GM06990 (cell line): ENCODE data around the gene CCNY.

ENCODE experiments used
- DNase-seq: peaks from one replicate; pipeline ENCODE4 v3.0.0-alpha.2; 2011; ENCODE audit not compliant: insufficient read length; ENCODE audit errors: extremely low read depth
- H3K27me3 ChIP-seq: replicated peaks from 2 replicates; pipeline ENCODE4 v1.6.0; 2011; ENCODE audit warnings: low read length; ENCODE audit not compliant: control insufficient read depth, insufficient read depth
- H3K36me3 ChIP-seq: 2 replicates; pipeline ENCODE4 v1.5.1; 2011; ENCODE audit warnings: low read length; ENCODE audit not compliant: control insufficient read depth, insufficient read depth
- H3K4me3 ChIP-seq: replicated peaks from 2 replicates; pipeline ENCODE4 v1.5.1; 2011; ENCODE audit warnings: low read depth, mild to moderate bottlenecking, control low read depth, low read length
- TF ChIP-seq, protein P1 (sequence below): IDR thresholded peaks from 2 replicates; pipeline ENCODE4 v1.5.1; 2011; ENCODE audit warnings: low read length, control low read depth, mild to moderate bottlenecking, inconsistent platforms; ENCODE audit not compliant: insufficient read depth, poor library complexity, severe bottlenecking

Gene CCNY

DNA sequence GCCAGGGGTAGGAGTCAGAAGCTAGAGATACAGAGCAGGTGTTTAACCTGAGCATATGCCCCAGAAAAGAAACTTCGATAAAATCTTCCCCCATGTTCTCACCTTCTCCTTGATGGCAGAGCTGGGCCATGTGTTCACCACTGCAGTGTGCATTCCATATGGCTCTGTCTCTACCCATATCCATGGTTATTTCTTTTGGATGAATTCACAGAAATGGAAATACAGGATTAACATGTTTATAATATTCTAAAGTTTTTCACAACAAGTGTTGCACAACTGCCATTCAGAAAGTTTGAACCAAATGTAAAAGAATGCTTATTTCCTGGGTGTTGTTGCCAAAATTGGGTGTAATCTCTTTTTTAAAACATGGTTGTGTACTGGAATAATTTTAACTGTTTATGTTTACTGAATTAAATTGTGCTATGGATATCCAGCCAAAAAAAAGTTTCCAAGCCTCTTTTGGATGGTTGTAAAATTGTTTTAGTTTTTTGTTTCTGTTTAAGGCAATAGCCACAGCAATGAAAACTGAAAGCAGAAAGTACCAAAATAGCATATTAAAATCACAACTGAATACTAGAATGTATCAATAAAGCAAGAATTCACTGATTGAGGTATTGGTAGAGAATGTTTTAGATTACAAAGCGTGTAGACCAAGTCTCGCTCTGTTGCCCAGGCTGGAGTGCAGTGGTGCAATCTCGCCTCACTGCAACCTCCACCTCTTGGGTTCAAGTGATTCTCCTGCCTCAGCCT is 19.9 kb upstream of the CCNY start:
- Histone ChIP-seq H3K4me3 (no peak overlapping the region), H3K27me3 (no peaks in the 10 kb centered on the region), H3K36me3 (no peaks in the 10 kb centered on the region; the same call in 1 of the 2 replicates)
- no peak for DNase-seq
- TF ChIP-seq, protein P1, sequence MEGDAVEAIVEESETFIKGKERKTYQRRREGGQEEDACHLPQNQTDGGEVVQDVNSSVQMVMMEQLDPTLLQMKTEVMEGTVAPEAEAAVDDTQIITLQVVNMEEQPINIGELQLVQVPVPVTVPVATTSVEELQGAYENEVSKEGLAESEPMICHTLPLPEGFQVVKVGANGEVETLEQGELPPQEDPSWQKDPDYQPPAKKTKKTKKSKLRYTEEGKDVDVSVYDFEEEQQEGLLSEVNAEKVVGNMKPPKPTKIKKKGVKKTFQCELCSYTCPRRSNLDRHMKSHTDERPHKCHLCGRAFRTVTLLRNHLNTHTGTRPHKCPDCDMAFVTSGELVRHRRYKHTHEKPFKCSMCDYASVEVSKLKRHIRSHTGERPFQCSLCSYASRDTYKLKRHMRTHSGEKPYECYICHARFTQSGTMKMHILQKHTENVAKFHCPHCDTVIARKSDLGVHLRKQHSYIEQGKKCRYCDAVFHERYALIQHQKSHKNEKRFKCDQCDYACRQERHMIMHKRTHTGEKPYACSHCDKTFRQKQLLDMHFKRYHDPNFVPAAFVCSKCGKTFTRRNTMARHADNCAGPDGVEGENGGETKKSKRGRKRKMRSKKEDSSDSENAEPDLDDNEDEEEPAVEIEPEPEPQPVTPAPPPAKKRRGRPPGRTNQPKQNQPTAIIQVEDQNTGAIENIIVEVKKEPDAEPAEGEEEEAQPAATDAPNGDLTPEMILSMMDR: no peak

- no peaks in the 10 kb centered on the region; the same call in 1 of the 2 replicates for H3K36me3 ChIP-seq
- no peaks in the 10 kb centered on the region for H3K27me3 ChIP-seq
- no peak for DNase-seq
- TF ChIP-seq, protein P1: no peak
- H3K4me3 ChIP-seq: no peak overlapping the region
Measured at GRCh38 chr10:35318551-35318950, 17.8 kb upstream of the CCNY start.

GRCh38 chr10:35320341-35320740 is 16.0 kb upstream of the CCNY start:
- Histone ChIP-seq H3K27me3 (no peaks in the 10 kb centered on the region), H3K36me3 (no peaks in the 10 kb centered on the region; the same call in 1 of the 2 replicates), H3K4me3 (no peak overlapping the region)
- DNase-seq: no peak
- TF ChIP-seq, protein P1: no peak

DNA sequence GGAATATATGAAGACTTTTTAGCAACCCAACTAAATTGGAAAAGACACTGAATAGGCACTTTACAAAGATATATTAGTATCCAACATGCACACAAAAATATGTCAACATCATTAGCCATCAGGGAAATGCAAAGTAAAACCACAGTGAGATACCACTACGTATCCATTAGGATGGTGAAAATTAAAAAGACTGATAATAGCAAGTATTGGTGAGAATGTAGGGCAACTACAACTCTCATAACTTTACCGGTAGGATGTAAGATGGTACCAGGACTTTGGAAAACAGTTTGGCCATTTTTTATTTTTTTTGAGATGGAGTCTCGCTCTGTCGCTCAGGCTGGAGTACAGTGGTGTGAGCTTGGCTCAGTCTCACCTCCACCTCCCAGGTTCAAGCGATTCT is 13.7 kb upstream of the CCNY start:
- TF ChIP-seq, protein P1: no peak
- Histone ChIP-seq H3K36me3 (no peaks in the 10 kb centered on the region; the same call in 1 of the 2 replicates), H3K27me3 (no peaks in the 10 kb centered on the region), H3K4me3 (no peak overlapping the region)
- no peak for DNase-seq

GRCh38 chr10:35324196-35324595 is 12.1 kb upstream of the CCNY start:
- TF ChIP-seq, protein P1: no peak
- DNase-seq: no peak
- Histone ChIP-seq H3K27me3 (no peaks in the 10 kb centered on the region), H3K36me3 (no peaks in the 10 kb centered on the region), H3K4me3 (no peak overlapping the region)
